ENCODE results near the gene ARMC10. TPM values are rescaled to one million over a fixed set of nuclear protein-coding genes. Genes with fewer than 3 reads are reported as not detected.
"Not testable (repeated sequence)": the region's sequence is repeated elsewhere in the genome, so short reads cannot be mapped to it uniquely, and the experiment has no call there.

The ARMC10 gene
- total RNA-seq, 2 donors from 2014 or later: 46.3 to 48.9 TPM

GRCh38 chr7:103075337-103075918, 488 bp downstream of the ARMC10 start:
- H3K27ac Mint-ChIP-seq: peak overlapping the region; percentile 95
- no peaks in the 10 kb centered on the region for H3K27me3 ChIP-seq (ENCODE audit: control insufficient read depth, insufficient read depth, low read length, poor library complexity, severe bottlenecking)
- peak; percentile 91 for DNase-seq
- H3K4me3 ChIP-seq (ENCODE audit: low read length): peak overlapping the region; percentile 89
- WGBS, 2 experiments (ENCODE audit: insufficient coverage in 1 of 2, insufficient read length in 1 of 2): 0 to 1% methylated on average over 18 to 36 of the region's 36 CpGs
- H3K9ac ChIP-seq (ENCODE audit: extremely low read depth, low read length, poor library complexity, severe bottlenecking): peak overlapping the region; percentile 73
- peaks cover 4% of the 10 kb centered on the region for H3K9me3 Mint-ChIP-seq
- TF ChIP-seq CTCF (conservative IDR thresholded peaks at IDR 0.05): no peak
- peak overlapping the region; percentile 81 for H3K27ac ChIP-seq (ENCODE audit: low read depth, low read length)
- no peaks in the 10 kb centered on the region for H3K27me3 Mint-ChIP-seq (ENCODE audit: insufficient read depth)
- peaks cover 13% of the 10 kb centered on the region for H3K36me3 Mint-ChIP-seq (ENCODE audit: low read depth)
- H3K9me3 ChIP-seq (ENCODE audit: control insufficient read depth, low read length): peaks cover 5% of the 10 kb centered on the region
- H3K4me1 ChIP-seq (ENCODE audit: control insufficient read depth, insufficient read depth, low read length): no peaks in the 10 kb centered on the region
- peaks cover 3% of the 10 kb centered on the region for H3K36me3 ChIP-seq (ENCODE audit: control insufficient read depth, insufficient read depth, low read length)
- peaks cover 10% of the 10 kb centered on the region for H3K4me1 Mint-ChIP-seq
- peak overlapping the region; percentile 72 for H3K4me3 Mint-ChIP-seq

GRCh38 chr7:103076764-103077163, 1.8 kb downstream of the ARMC10 start:
- no peaks in the 10 kb centered on the region for H3K4me1 ChIP-seq (ENCODE audit: control insufficient read depth, insufficient read depth, low read length)
- H3K27me3 ChIP-seq (ENCODE audit: control insufficient read depth, insufficient read depth, low read length, poor library complexity, severe bottlenecking): no peaks in the 10 kb centered on the region
- no peaks in the 10 kb centered on the region for H3K27me3 Mint-ChIP-seq (ENCODE audit: insufficient read depth)
- H3K27ac Mint-ChIP-seq: no peak overlapping the region
- peaks cover 13% of the 10 kb centered on the region for H3K36me3 Mint-ChIP-seq (ENCODE audit: low read depth)
- WGBS, 2 experiments (ENCODE audit: insufficient coverage in 1 of 2, insufficient read length in 1 of 2): 87 to 88% methylated on average over 2 to 7 of the region's 7 CpGs
- no peak overlapping the region for H3K9ac ChIP-seq (ENCODE audit: extremely low read depth, low read length, poor library complexity, severe bottlenecking)
- H3K9me3 Mint-ChIP-seq: no peaks in the 10 kb centered on the region
- H3K36me3 ChIP-seq (ENCODE audit: control insufficient read depth, insufficient read depth, low read length): peaks cover 3% of the 10 kb centered on the region
- peaks cover 15% of the 10 kb centered on the region for H3K4me1 Mint-ChIP-seq
- no peak overlapping the region for H3K27ac ChIP-seq (ENCODE audit: low read depth, low read length)
- no peak for TF ChIP-seq CTCF (conservative IDR thresholded peaks at IDR 0.05)
- no peak for DNase-seq
- no peak overlapping the region for H3K4me3 Mint-ChIP-seq
- no peak overlapping the region for H3K4me3 ChIP-seq (ENCODE audit: low read length)
- no peaks in the 10 kb centered on the region for H3K9me3 ChIP-seq (ENCODE audit: control insufficient read depth, low read length)

- Mint-ChIP-seq H3K4me3 (no peak overlapping the region), H3K36me3 (ENCODE audit: low read depth) (peaks cover 13% of the 10 kb centered on the region), H3K27ac (no peak overlapping the region), H3K9me3 (no peaks in the 10 kb centered on the region), H3K4me1 (peaks cover 19% of the 10 kb centered on the region), H3K27me3 (ENCODE audit: insufficient read depth) (no peaks in the 10 kb centered on the region)
- Histone ChIP-seq H3K9me3 (ENCODE audit: control insufficient read depth, low read length) (no peaks in the 10 kb centered on the region), H3K27me3 (ENCODE audit: control insufficient read depth, insufficient read depth, low read length, poor library complexity, severe bottlenecking) (no peaks in the 10 kb centered on the region), H3K9ac (ENCODE audit: extremely low read depth, low read length, poor library complexity, severe bottlenecking) (no peak overlapping the region), H3K4me3 (ENCODE audit: low read length) (no peak overlapping the region), H3K36me3 (ENCODE audit: control insufficient read depth, insufficient read depth, low read length) (peaks cover 3% of the 10 kb centered on the region), H3K27ac (ENCODE audit: low read depth, low read length) (no peak overlapping the region), H3K4me1 (ENCODE audit: control insufficient read depth, insufficient read depth, low read length) (no peaks in the 10 kb centered on the region)
- no peak for DNase-seq
- TF ChIP-seq CTCF (conservative IDR thresholded peaks at IDR 0.05): no peak
- 96 to 100% methylated on average over 1 to 3 of the region's 3 CpGs for WGBS, 2 experiments (ENCODE audit: insufficient coverage in 1 of 2, insufficient read length in 1 of 2)
Observed at GRCh38 chr7:103077318-103077717, 2.4 kb downstream of the ARMC10 start.

GRCh38 chr7:103078226-103078625, 3.3 kb downstream of the ARMC10 start:
- H3K36me3 Mint-ChIP-seq (ENCODE audit: low read depth): peaks cover 15% of the 10 kb centered on the region
- not testable (repeated sequence) for H3K9me3 Mint-ChIP-seq

More at GRCh38 chr7:103078226-103078625, 3.3 kb downstream of the ARMC10 start:
- not testable (repeated sequence) for H3K27ac Mint-ChIP-seq; H3K4me1 ChIP-seq (ENCODE audit: control insufficient read depth, insufficient read depth, low read length); H3K27ac ChIP-seq (ENCODE audit: low read depth, low read length); H3K27me3 Mint-ChIP-seq (ENCODE audit: insufficient read depth); H3K36me3 ChIP-seq (ENCODE audit: control insufficient read depth, insufficient read depth, low read length); H3K9ac ChIP-seq (ENCODE audit: extremely low read depth, low read length, poor library complexity, severe bottlenecking); H3K4me3 ChIP-seq (ENCODE audit: low read length); DNase-seq; H3K4me3 Mint-ChIP-seq; H3K27me3 ChIP-seq (ENCODE audit: control insufficient read depth, insufficient read depth, low read length, poor library complexity, severe bottlenecking); H3K9me3 ChIP-seq (ENCODE audit: control insufficient read depth, low read length)
- peaks cover 24% of the 10 kb centered on the region for H3K4me1 Mint-ChIP-seq
- 84 to 88% methylated on average over 5 to 6 of the region's 6 CpGs for WGBS, 2 experiments (ENCODE audit: insufficient coverage in 1 of 2, insufficient read length in 1 of 2)
